ENCODE data around the gene IQSEC2.

IQSEC2 gene

GRCh38 chrX:53305219-53305995 is 24.0 kb upstream of the IQSEC2 start:
- no peak for DNase-seq

- no peak for DNase-seq
Observed at GRCh38 chrX:53303195-53303594, 21.8 kb upstream of the IQSEC2 start.

GRCh38 chrX:53300157-53300556 is 18.8 kb upstream of the IQSEC2 start:
- no peak for DNase-seq

- DNase-seq: no peak
Observed at GRCh38 chrX:53294024-53294648, 12.8 kb upstream of the IQSEC2 start.

GRCh38 chrX:53291596-53291995 is 10.2 kb upstream of the IQSEC2 start:
- DNase-seq: no peak

- no peak for DNase-seq
Observed at GRCh38 chrX:53290441-53291041, 9.2 kb upstream of the IQSEC2 start.

- peak; percentile 25 for DNase-seq
Observed at GRCh38 chrX:53288189-53288588, 6.8 kb upstream of the IQSEC2 start.

- peak; percentile 81 for DNase-seq
Observed at GRCh38 chrX:53287493-53288138, 6.2 kb upstream of the IQSEC2 start.

- DNase-seq: no peak
Observed at GRCh38 chrX:53286171-53286570, 4.8 kb upstream of the IQSEC2 start.

- no peak for DNase-seq
Observed at GRCh38 chrX:53285591-53285990, 4.2 kb upstream of the IQSEC2 start.

- DNase-seq: peak; percentile 44
Observed at GRCh38 chrX:53284684-53285447, 3.5 kb upstream of the IQSEC2 start.

GRCh38 chrX:53283567-53283966 is 2.2 kb upstream of the IQSEC2 start:
- no peak for DNase-seq

GRCh38 chrX:53283099-53283498 is 1.7 kb upstream of the IQSEC2 start:
- no peak for DNase-seq

- peak; percentile 14 for DNase-seq
Observed at GRCh38 chrX:53281963-53282695, 745 bp upstream of the IQSEC2 start.

- DNase-seq: peak; percentile 43
Observed at GRCh38 chrX:53280331-53281320, 758 bp downstream of the IQSEC2 start.

- DNase-seq: no peak
Observed at GRCh38 chrX:53279296-53280237, 1.8 kb downstream of the IQSEC2 start.

- no peak for DNase-seq
Observed at GRCh38 chrX:53272808-53273337, 8.5 kb downstream of the IQSEC2 start.

- no peak for DNase-seq
Observed at GRCh38 chrX:53269536-53270107, 11.8 kb downstream of the IQSEC2 start.

- no peak for DNase-seq
Observed at GRCh38 chrX:53268173-53268572, 13.2 kb downstream of the IQSEC2 start.
